HG03571 (cell line): ENCODE measurements around the gene CCDC63.

ENCODE experiments used
- ATAC-seq: cut with Tn5 transposase; IDR thresholded peaks from one replicate; pipeline ENCODE4 v1.9.1; 2021; ENCODE audit not compliant: unreplicated experiment

The CCDC63 gene

GRCh38 chr12:110846615-110847566 is at the start of gene CCDC63:
CCDC63 (plus strand) TSS chr12:110846987; CDS start chr12:110852955, 5,968 bp downstream.
- no peak for ATAC-seq

GRCh38 chr12:110798461-110798860 is 48.3 kb upstream of the CCDC63 start:
- no peak for ATAC-seq

GRCh38 chr12:110802489-110802888 is 44.3 kb upstream of the CCDC63 start:
- no peak for ATAC-seq

- ATAC-seq = no peak
These were observed 42.4 kb upstream of the CCDC63 start for GRCh38 chr12:110804406-110804805.

- no peak for ATAC-seq
These were observed 39.1 kb upstream of the CCDC63 start for GRCh38 chr12:110807640-110808039.

GRCh38 chr12:110809149-110809548 is 37.6 kb upstream of the CCDC63 start:
- no peak for ATAC-seq

- no peak for ATAC-seq
These were observed 34.8 kb upstream of the CCDC63 start for GRCh38 chr12:110811972-110812371.

- no peak for ATAC-seq
These were observed 33.5 kb upstream of the CCDC63 start for GRCh38 chr12:110813285-110813684.

GRCh38 chr12:110813756-110814155 is 33.0 kb upstream of the CCDC63 start:
- no peak for ATAC-seq

GRCh38 chr12:110816248-110816647 is 30.5 kb upstream of the CCDC63 start:
- ATAC-seq = no peak

- no peak for ATAC-seq
These were observed 30.0 kb upstream of the CCDC63 start for GRCh38 chr12:110816779-110817178.

- ATAC-seq = no peak
These were observed 28.3 kb upstream of the CCDC63 start for GRCh38 chr12:110818511-110818910.

GRCh38 chr12:110819150-110819549 is 27.6 kb upstream of the CCDC63 start:
- ATAC-seq = no peak

- no peak for ATAC-seq
These were observed 27.1 kb upstream of the CCDC63 start for GRCh38 chr12:110819646-110820045.

- no peak for ATAC-seq
These were observed 24.9 kb upstream of the CCDC63 start for GRCh38 chr12:110821917-110822316.

GRCh38 chr12:110822821-110823415 is 23.9 kb upstream of the CCDC63 start:
- ATAC-seq = no peak

- ATAC-seq = no peak
These were observed 22.4 kb upstream of the CCDC63 start for GRCh38 chr12:110824342-110824741.

- ATAC-seq = no peak
These were observed 21.3 kb upstream of the CCDC63 start for GRCh38 chr12:110825530-110825929.

- ATAC-seq = no peak
These were observed 20.1 kb upstream of the CCDC63 start for GRCh38 chr12:110826592-110827200.

- no peak for ATAC-seq
These were observed 17.5 kb upstream of the CCDC63 start for GRCh38 chr12:110829308-110829707.

GRCh38 chr12:110836291-110836690 is 10.5 kb upstream of the CCDC63 start:
- ATAC-seq = no peak

GRCh38 chr12:110841007-110841406 is 5.8 kb upstream of the CCDC63 start:
- ATAC-seq = no peak
